ENCODE measurements around the gene DNAI4.
"Not testable (repeated sequence)": the region's sequence is repeated elsewhere in the genome, so short reads cannot be mapped to it uniquely, and the experiment has no call there.

DNAI4 gene

GRCh38 chr1:66924756-66925557, at the start of gene DNAI4, which contains the start of gene MIER1:
Gene DNAI4, minus strand, starts transcription at chr1:66924856. Its CDS starts 25 bp downstream, at chr1:66924831.
Gene MIER1, plus strand, starts transcription at chr1:66924990. Its CDS starts 39 bp downstream, at chr1:66925029.
- peak within 1 kb of the TSS; percentile 92 for H3K4me3 ChIP-seq (ENCODE audit: low read depth, low read length)
- peak; percentile 99 for DNase-seq (ENCODE audit: low read depth, low spot score)
- TF ChIP-seq CTCF (IDR thresholded peaks at IDR 0.05; ENCODE audit: low read depth, low read length) = no peak
- in situ Hi-C loops (cut with HindIII; ENCODE audit: low sequenced_read_pairs) = no loop called here

- no peak for DNase-seq (ENCODE audit: low read depth, low spot score)
- in situ Hi-C loops (cut with HindIII; ENCODE audit: low sequenced_read_pairs) = no loop called here
- H3K4me3 ChIP-seq (ENCODE audit: low read depth, low read length) = no peak overlapping the region
- no peak for TF ChIP-seq CTCF (IDR thresholded peaks at IDR 0.05; ENCODE audit: low read depth, low read length)
These were observed 43.9 kb upstream of the DNAI4 start for GRCh38 chr1:66968574-66968973.

GRCh38 chr1:66966188-66966873, 41.7 kb upstream of the DNAI4 start:
- in situ Hi-C loops (cut with HindIII; ENCODE audit: low sequenced_read_pairs); DNase-seq (ENCODE audit: low read depth, low spot score); H3K4me3 ChIP-seq (ENCODE audit: low read depth, low read length): not testable (repeated sequence)

- TF ChIP-seq CTCF (IDR thresholded peaks at IDR 0.05; ENCODE audit: low read depth, low read length) = no peak
- in situ Hi-C loops (cut with HindIII; ENCODE audit: low sequenced_read_pairs) = no loop called here
- H3K4me3 ChIP-seq (ENCODE audit: low read depth, low read length) = no peak overlapping the region
- no peak for DNase-seq (ENCODE audit: low read depth, low spot score)
These were observed 33.3 kb upstream of the DNAI4 start for GRCh38 chr1:66957938-66958337.

GRCh38 chr1:66954208-66954607, 29.6 kb upstream of the DNAI4 start:
- H3K4me3 ChIP-seq (ENCODE audit: low read depth, low read length) = no peak overlapping the region
- TF ChIP-seq CTCF (IDR thresholded peaks at IDR 0.05; ENCODE audit: low read depth, low read length) = no peak
- no peak for DNase-seq (ENCODE audit: low read depth, low spot score)
- in situ Hi-C loops (cut with HindIII; ENCODE audit: low sequenced_read_pairs) = no loop called here

GRCh38 chr1:66951513-66951912, 26.9 kb upstream of the DNAI4 start:
- DNase-seq (ENCODE audit: low read depth, low spot score) = peak; percentile 77
- in situ Hi-C loops (cut with HindIII; ENCODE audit: low sequenced_read_pairs) = no loop called here
- no peak for TF ChIP-seq CTCF (IDR thresholded peaks at IDR 0.05; ENCODE audit: low read depth, low read length)
- H3K4me3 ChIP-seq (ENCODE audit: low read depth, low read length) = no peak overlapping the region

GRCh38 chr1:66947267-66947666, 22.6 kb upstream of the DNAI4 start:
- DNase-seq (ENCODE audit: low read depth, low spot score) = no peak
- H3K4me3 ChIP-seq (ENCODE audit: low read depth, low read length) = no peak overlapping the region
- TF ChIP-seq CTCF (IDR thresholded peaks at IDR 0.05; ENCODE audit: low read depth, low read length) = no peak
- in situ Hi-C loops (cut with HindIII; ENCODE audit: low sequenced_read_pairs) = no loop called here

Measured in astrocyte of the spinal cord (primary cell).